Progenitor cell of endocrine pancreas (in vitro differentiated cells): ENCODE results near the gene TLNRD1. TPM values are rescaled to one million over a fixed set of nuclear protein-coding genes. Genes with fewer than 3 reads are reported as not detected.

Experiments used
- DNase-seq: peaks from one replicate; pipeline ENCODE4 v3.0.0; 2021; ENCODE audit warnings: low spot score; ENCODE audit not compliant: unreplicated experiment
- H3K27ac Mint-ChIP-seq: 2 replicates; pipeline ENCODE4 v1.8.0; 2021; ENCODE audit warnings: mild to moderate bottlenecking, moderate library complexity, mixed read lengths
- H3K27me3 Mint-ChIP-seq: 2 replicates; pipeline ENCODE4 v1.8.0; 2021; ENCODE audit warnings: mixed read lengths
- H3K36me3 Mint-ChIP-seq: 2 replicates; pipeline ENCODE4 v1.8.0; 2022; ENCODE audit warnings: mixed read lengths; ENCODE audit not compliant: insufficient read depth
- H3K4me1 Mint-ChIP-seq: 2 replicates; pipeline ENCODE4 v1.8.0; 2021; ENCODE audit warnings: low read depth, mixed read lengths
- H3K4me3 Mint-ChIP-seq: 2 replicates; pipeline ENCODE4 v1.8.0; 2021; ENCODE audit warnings: low read depth, mild to moderate bottlenecking, moderate library complexity, mixed read lengths
- H3K9me3 Mint-ChIP-seq: 2 replicates; pipeline ENCODE4 v1.8.0; 2021; ENCODE audit warnings: low read depth, mixed read lengths
- CTCF ChIP-seq: fragments of 200-600 bp; sonication (generic); IDR thresholded peaks from one replicate; pipeline ENCODE4 v1.5.0; 2021; ENCODE audit warnings: antibody characterized with exemption, mild to moderate bottlenecking; ENCODE audit not compliant: unreplicated experiment
- total RNA-seq: library from RNA; stranded (reverse); gene quantifications from 2 replicates; pipeline ENCODE4 v1.2.1, GENCODE V29; 2021

The TLNRD1 gene
- total RNA-seq, 1 donor from 2014 or later: 14.9 TPM

- no peak for DNase-seq
- H3K36me3 Mint-ChIP-seq: no peaks in the 10 kb centered on the region
- no peak overlapping the region for H3K27ac Mint-ChIP-seq
These were observed 23.0 kb downstream of the TLNRD1 start for GRCh38 chr15:81023483-81024264.

GRCh38 chr15:81024265-81024872 is 23.6 kb downstream of the TLNRD1 start:
- H3K27ac Mint-ChIP-seq: no peak overlapping the region
- peaks cover 5% of the 10 kb centered on the region for H3K27me3 Mint-ChIP-seq
- no peak overlapping the region for H3K4me3 Mint-ChIP-seq
- H3K9me3 Mint-ChIP-seq: no peaks in the 10 kb centered on the region
- no peaks in the 10 kb centered on the region for H3K36me3 Mint-ChIP-seq
- peaks cover 1% of the 10 kb centered on the region for H3K4me1 Mint-ChIP-seq
- no peak for TF ChIP-seq CTCF
- no peak for DNase-seq

More at GRCh38 chr15:81023483-81024264, 23.0 kb downstream of the TLNRD1 start:
- Mint-ChIP-seq H3K4me1 (peaks cover 1% of the 10 kb centered on the region), H3K27me3 (peaks cover 5% of the 10 kb centered on the region), H3K4me3 (no peak overlapping the region), H3K9me3 (no peaks in the 10 kb centered on the region)
- no peak for TF ChIP-seq CTCF

GRCh38 chr15:81024936-81025335 is 24.2 kb downstream of the TLNRD1 start:
- Mint-ChIP-seq H3K4me3 (no peak overlapping the region), H3K9me3 (peaks cover 4% of the 10 kb centered on the region), H3K27ac (no peak overlapping the region), H3K36me3 (peaks cover 1% of the 10 kb centered on the region), H3K27me3 (peaks cover 5% of the 10 kb centered on the region), H3K4me1 (peaks cover 1% of the 10 kb centered on the region)
- DNase-seq: no peak
- TF ChIP-seq CTCF: no peak

GRCh38 chr15:81025721-81026370 is 25.1 kb downstream of the TLNRD1 start:
- Mint-ChIP-seq H3K4me1 (peaks cover 1% of the 10 kb centered on the region), H3K9me3 (peaks cover 6% of the 10 kb centered on the region), H3K27ac (no peak overlapping the region), H3K4me3 (no peak overlapping the region), H3K36me3 (peaks cover 1% of the 10 kb centered on the region), H3K27me3 (peaks cover 5% of the 10 kb centered on the region)
- DNase-seq: no peak
- TF ChIP-seq CTCF: no peak

- no peak overlapping the region for H3K4me3 Mint-ChIP-seq
- H3K9me3 Mint-ChIP-seq: peaks cover 6% of the 10 kb centered on the region
- H3K4me1 Mint-ChIP-seq: peaks cover 1% of the 10 kb centered on the region
- peaks cover 5% of the 10 kb centered on the region for H3K27me3 Mint-ChIP-seq
- TF ChIP-seq CTCF: no peak
- no peak for DNase-seq
- H3K27ac Mint-ChIP-seq: no peak overlapping the region
- peaks cover 1% of the 10 kb centered on the region for H3K36me3 Mint-ChIP-seq
These were observed 26.3 kb downstream of the TLNRD1 start for GRCh38 chr15:81026836-81027599.
